ENCODE measurements around the gene IRGQ.

IRGQ gene

DNA sequence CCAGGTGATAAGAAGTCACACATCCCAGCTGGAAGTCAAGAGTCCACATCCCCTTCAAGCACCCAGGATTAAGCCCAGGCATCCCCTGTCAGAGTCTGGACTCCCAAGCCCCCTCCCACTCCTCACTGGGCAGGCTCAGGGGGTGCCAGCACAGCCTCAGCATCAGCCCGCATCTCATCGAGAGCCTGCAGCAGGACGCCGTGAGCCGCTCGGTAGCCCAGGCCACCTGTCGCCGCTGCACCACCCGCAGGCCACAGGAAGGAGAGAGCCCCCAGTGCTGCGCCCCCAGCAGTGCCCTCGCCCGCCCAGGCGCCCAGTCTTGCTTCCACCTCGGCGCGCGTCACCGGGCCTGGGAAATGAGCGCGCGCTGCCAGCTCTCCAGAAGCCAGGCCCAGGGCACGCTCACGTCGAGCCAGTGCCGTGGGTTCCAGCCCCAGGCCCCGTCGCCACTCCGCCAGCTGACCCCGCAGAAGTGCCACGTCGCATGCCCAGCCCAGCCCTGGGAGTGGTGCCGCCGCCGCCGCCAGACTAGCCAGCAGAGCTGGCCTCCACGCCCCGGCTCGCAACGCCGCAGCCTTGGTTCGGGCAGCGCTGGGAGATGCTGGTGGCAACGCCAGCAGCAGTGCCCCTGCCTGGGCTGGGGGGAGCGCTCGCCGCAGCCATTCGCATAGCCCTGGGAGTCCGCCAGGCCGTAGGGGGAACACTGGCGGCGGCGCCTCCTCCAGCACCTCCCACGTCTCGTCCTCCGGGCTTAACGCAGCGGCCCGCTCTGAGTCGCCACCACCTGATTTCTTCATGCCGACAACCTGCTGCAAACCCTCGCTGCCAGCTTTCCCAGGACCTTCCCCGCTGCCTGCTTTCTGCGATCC, 3.8 kb downstream of the IRGQ start:
- peaks cover 15% of the 10 kb centered on the region for H3K4me1 ChIP-seq (ENCODE audit: control insufficient read depth, insufficient read depth, low read length)
- ChIA-PET CTCF (interaction anchor here (6.1 kb wide), 1 partner anchor 35 kb away, joined by 91 read pairs; no protein-coding TSS in a partner anchor), POLR2A (interaction anchor here (1.2 kb wide), 1 partner anchor 76 kb away, joined by 3 read pairs; no protein-coding TSS in a partner anchor)
- no peak overlapping the region for H3K4me3 ChIP-seq (ENCODE audit: low read depth, low read length)
- H3K27ac ChIP-seq (ENCODE audit: extremely low read depth, low read depth, low read length): no peak overlapping the region
- H3K9me3 ChIP-seq (ENCODE audit: control insufficient read depth, insufficient read depth, low read depth, low read length): no peaks in the 10 kb centered on the region
- TF ChIP-seq SCRT1 (tag by site-specific recombination; IDR thresholded peaks at IDR 0.05; ENCODE audit: borderline replicate concordance): peak; percentile 88
- TF ChIP-seq EGR2 (tag by site-specific recombination; IDR thresholded peaks at IDR 0.05; ENCODE audit: low read depth): peak; percentile 41; the same call in 1 of the 2 replicates
- 0 out of 2 replicates have a peak, but pooled peaks have one; percentile 29 for TF ChIP-seq ZFHX2 (tag by site-specific recombination; conservative IDR thresholded peaks at IDR 0.05)
- no peak for TF ChIP-seq ZNF140 (tag by site-specific recombination; IDR thresholded peaks at IDR 0.05)
- no peak for TF ChIP-seq ZNF239 (tag by site-specific recombination; IDR thresholded peaks at IDR 0.05)
- TF ChIP-seq SCRT2 (tag by site-specific recombination; IDR thresholded peaks at IDR 0.05): peak; percentile 96
- TF ChIP-seq, protein P1, sequence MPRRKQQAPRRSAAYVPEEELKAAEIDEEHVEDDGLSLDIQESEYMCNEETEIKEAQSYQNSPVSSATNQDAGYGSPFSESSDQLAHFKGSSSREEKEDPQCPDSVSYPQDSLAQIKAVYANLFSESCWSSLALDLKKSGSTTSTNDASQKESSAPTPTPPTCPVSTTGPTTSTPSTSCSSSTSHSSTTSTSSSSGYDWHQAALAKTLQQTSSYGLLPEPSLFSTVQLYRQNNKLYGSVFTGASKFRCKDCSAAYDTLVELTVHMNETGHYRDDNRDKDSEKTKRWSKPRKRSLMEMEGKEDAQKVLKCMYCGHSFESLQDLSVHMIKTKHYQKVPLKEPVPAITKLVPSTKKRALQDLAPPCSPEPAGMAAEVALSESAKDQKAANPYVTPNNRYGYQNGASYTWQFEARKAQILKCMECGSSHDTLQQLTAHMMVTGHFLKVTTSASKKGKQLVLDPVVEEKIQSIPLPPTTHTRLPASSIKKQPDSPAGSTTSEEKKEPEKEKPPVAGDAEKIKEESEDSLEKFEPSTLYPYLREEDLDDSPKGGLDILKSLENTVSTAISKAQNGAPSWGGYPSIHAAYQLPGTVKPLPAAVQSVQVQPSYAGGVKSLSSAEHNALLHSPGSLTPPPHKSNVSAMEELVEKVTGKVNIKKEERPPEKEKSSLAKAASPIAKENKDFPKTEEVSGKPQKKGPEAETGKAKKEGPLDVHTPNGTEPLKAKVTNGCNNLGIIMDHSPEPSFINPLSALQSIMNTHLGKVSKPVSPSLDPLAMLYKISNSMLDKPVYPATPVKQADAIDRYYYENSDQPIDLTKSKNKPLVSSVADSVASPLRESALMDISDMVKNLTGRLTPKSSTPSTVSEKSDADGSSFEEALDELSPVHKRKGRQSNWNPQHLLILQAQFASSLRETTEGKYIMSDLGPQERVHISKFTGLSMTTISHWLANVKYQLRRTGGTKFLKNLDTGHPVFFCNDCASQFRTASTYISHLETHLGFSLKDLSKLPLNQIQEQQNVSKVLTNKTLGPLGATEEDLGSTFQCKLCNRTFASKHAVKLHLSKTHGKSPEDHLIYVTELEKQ (tag by site-specific recombination; IDR thresholded peaks at IDR 0.05; ENCODE audit: borderline replicate concordance): no peak
- TF ChIP-seq, protein P2, sequence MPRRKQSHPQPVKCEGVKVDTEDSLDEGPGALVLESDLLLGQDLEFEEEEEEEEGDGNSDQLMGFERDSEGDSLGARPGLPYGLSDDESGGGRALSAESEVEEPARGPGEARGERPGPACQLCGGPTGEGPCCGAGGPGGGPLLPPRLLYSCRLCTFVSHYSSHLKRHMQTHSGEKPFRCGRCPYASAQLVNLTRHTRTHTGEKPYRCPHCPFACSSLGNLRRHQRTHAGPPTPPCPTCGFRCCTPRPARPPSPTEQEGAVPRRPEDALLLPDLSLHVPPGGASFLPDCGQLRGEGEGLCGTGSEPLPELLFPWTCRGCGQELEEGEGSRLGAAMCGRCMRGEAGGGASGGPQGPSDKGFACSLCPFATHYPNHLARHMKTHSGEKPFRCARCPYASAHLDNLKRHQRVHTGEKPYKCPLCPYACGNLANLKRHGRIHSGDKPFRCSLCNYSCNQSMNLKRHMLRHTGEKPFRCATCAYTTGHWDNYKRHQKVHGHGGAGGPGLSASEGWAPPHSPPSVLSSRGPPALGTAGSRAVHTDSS (tag by site-specific recombination; IDR thresholded peaks at IDR 0.05): no peak
- peaks cover 51 to 62% of the 10 kb centered on the region in 2 experiments for H3K36me3 ChIP-seq (ENCODE audit: control insufficient read depth in 2 of 2, insufficient read depth in 1 of 2, low read length in 2 of 2)

DNA sequence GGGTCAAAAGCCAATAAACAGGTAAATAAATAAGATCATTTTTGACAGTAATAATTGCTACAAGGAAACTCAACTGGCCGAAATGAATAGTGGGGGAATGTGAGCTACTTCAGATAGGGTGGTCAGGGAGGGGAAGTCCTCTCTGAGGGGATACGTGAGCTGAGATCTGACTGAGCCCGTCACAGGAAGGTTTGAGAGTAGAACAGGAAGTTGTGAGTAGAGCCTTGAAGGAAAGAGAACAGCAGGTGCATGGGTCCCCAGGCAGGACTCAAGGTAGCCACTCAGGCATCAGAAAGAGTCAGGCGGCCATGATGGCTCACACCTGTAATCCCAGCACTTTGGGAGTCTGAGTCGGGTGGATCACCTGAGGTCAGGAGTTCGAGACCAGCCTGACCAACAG, 6.3 kb downstream of the IRGQ start:
- Histone ChIP-seq H3K36me3 (ENCODE audit: control insufficient read depth in 2 of 2, insufficient read depth in 1 of 2, low read length in 2 of 2) (peaks cover 55 to 71% of the 10 kb centered on the region in 2 experiments), H3K9me3 (ENCODE audit: control insufficient read depth, insufficient read depth, low read depth, low read length) (no peaks in the 10 kb centered on the region), H3K4me1 (ENCODE audit: control insufficient read depth, insufficient read depth, low read length) (peaks cover 4% of the 10 kb centered on the region; the same call in 1 of the 2 replicates), H3K4me3 (ENCODE audit: low read depth, low read length) (no peak overlapping the region), H3K27ac (ENCODE audit: extremely low read depth, low read depth, low read length) (no peak overlapping the region)
- TF ChIP-seq, protein P3, sequence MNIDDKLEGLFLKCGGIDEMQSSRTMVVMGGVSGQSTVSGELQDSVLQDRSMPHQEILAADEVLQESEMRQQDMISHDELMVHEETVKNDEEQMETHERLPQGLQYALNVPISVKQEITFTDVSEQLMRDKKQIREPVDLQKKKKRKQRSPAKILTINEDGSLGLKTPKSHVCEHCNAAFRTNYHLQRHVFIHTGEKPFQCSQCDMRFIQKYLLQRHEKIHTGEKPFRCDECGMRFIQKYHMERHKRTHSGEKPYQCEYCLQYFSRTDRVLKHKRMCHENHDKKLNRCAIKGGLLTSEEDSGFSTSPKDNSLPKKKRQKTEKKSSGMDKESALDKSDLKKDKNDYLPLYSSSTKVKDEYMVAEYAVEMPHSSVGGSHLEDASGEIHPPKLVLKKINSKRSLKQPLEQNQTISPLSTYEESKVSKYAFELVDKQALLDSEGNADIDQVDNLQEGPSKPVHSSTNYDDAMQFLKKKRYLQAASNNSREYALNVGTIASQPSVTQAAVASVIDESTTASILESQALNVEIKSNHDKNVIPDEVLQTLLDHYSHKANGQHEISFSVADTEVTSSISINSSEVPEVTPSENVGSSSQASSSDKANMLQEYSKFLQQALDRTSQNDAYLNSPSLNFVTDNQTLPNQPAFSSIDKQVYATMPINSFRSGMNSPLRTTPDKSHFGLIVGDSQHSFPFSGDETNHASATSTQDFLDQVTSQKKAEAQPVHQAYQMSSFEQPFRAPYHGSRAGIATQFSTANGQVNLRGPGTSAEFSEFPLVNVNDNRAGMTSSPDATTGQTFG (tag by site-specific recombination; IDR thresholded peaks at IDR 0.05; ENCODE audit: borderline replicate concordance): no peak
- 0 out of 2 replicates have a peak, but pooled peaks have one; percentile 12 for TF ChIP-seq ZNF121 (tag by site-specific recombination; IDR thresholded peaks at IDR 0.05)
- ChIA-PET CTCF (no interaction called here), POLR2A (interaction anchor here (1.9 kb wide), 1 partner anchor 79 kb away, joined by 5 read pairs; no protein-coding TSS in a partner anchor)

DNA sequence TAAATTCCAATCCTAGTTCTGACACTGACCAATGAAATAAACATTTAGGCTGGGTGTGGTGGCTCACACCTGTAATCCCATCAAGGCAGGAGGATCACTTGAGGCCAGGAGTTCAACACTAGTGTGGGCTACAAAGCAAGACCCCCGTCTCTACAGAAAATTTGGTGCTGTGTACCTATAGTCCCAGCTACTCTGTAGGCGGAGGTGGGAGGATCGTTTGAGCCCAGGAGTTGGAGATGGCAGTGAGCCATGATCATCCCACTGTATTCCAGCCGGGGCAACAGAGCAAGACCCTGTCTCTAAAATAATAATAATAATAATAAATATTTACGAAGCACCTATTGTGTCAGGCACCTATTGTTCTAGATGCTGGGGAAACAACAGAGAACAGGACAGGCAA, 6.7 kb downstream of the IRGQ start:
- Histone ChIP-seq H3K27ac (ENCODE audit: extremely low read depth, low read depth, low read length) (no peak overlapping the region), H3K9me3 (ENCODE audit: control insufficient read depth, insufficient read depth, low read depth, low read length) (no peaks in the 10 kb centered on the region), H3K4me1 (ENCODE audit: control insufficient read depth, insufficient read depth, low read length) (peaks cover 4% of the 10 kb centered on the region; the same call in 1 of the 2 replicates), H3K36me3 (ENCODE audit: control insufficient read depth in 2 of 2, insufficient read depth in 1 of 2, low read length in 2 of 2) (peaks cover 54 to 68% of the 10 kb centered on the region in 2 experiments), H3K4me3 (ENCODE audit: low read depth, low read length) (no peak overlapping the region)
- ChIA-PET CTCF (interaction anchor here (0.6 to 1.8 kb wide), 4 partner anchors 34 to 987 kb away, joined by 3 to 11 read pairs (median 4); no protein-coding TSS in a partner anchor), POLR2A (interaction anchor here (1.9 kb wide), 1 partner anchor 79 kb away, joined by 5 read pairs; no protein-coding TSS in a partner anchor)
- TF ChIP-seq ZFHX2 (tag by site-specific recombination; conservative IDR thresholded peaks at IDR 0.05): peak; percentile 54
- no peak for TF ChIP-seq ZNF221 (tag by site-specific recombination; IDR thresholded peaks at IDR 0.05; ENCODE audit: borderline replicate concordance)
- TF ChIP-seq, protein P4, sequence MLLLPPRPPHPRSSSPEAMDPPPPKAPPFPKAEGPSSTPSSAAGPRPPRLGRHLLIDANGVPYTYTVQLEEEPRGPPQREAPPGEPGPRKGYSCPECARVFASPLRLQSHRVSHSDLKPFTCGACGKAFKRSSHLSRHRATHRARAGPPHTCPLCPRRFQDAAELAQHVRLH (tag by site-specific recombination; IDR thresholded peaks at IDR 0.05): no peak
- TF ChIP-seq ZBTB7A (tag by site-specific recombination; IDR thresholded peaks at IDR 0.05; ENCODE audit: low read depth): no peak
- TF ChIP-seq EGR2 (tag by site-specific recombination; IDR thresholded peaks at IDR 0.05; ENCODE audit: low read depth): peak; percentile 30; the same call in 1 of the 2 replicates
- TF ChIP-seq ZNF121 (tag by site-specific recombination; IDR thresholded peaks at IDR 0.05): peak; percentile 88
